Dermis microvascular lymphatic vessel endothelial cell (primary cell): ENCODE measurements around the gene TTLL8. TPM values are rescaled to one million over a fixed set of nuclear protein-coding genes. Genes with fewer than 3 reads are reported as not detected.
A peak's percentile ranks its signal among the peaks of the same experiment; 100 is the strongest.
"Not testable (repeated sequence)": the region's sequence is repeated elsewhere in the genome, so short reads cannot be mapped to it uniquely, and the experiment has no call there.

Experiments used
- DNase-seq, 2 donors: peaks; one replicate each; pipeline versions ENCODE4 v3.0.0 to v3.0.0-alpha.2; 2010; ENCODE audit warnings: low read depth in 2 of 2
- total RNA-seq: library from RNA; depleted of rRNA; stranded (reverse); fragments of >200 nt; gene quantifications from 2 replicates; pipeline ENCODE4 v1.2.1, GENCODE V29; 2014

TTLL8 gene
- total RNA-seq: not detected in 2 replicates

GRCh38 chr22:50058061-50058905 lies at the start of gene TTLL8:
Gene TTLL8, minus strand, starts transcription at chr22:50058298.
- DNase-seq: no peak

- no peak for DNase-seq
These were observed 49.4 kb upstream of the TTLL8 start for GRCh38 chr22:50107529-50107928.

- peak; percentile 50 to 85 for DNase-seq
These were observed 47.4 kb upstream of the TTLL8 start for GRCh38 chr22:50105208-50106100.

- DNase-seq: no peak
These were observed 46.0 kb upstream of the TTLL8 start for GRCh38 chr22:50104141-50104544.

- no peak for DNase-seq
These were observed 44.8 kb upstream of the TTLL8 start for GRCh38 chr22:50102946-50103345.

- DNase-seq: no peak
These were observed 43.9 kb upstream of the TTLL8 start for GRCh38 chr22:50101870-50102565.

- DNase-seq: no peak
These were observed 40.0 kb upstream of the TTLL8 start for GRCh38 chr22:50098052-50098451.

- no peak for DNase-seq
These were observed 34.2 kb upstream of the TTLL8 start for GRCh38 chr22:50092342-50092741.

GRCh38 chr22:50091092-50091768 lies 33.1 kb upstream of the TTLL8 start:
- no peak for DNase-seq

- no peak for DNase-seq
These were observed 32.3 kb upstream of the TTLL8 start for GRCh38 chr22:50090412-50090714.

- peak in 1 of 2 donors; percentile 42 for DNase-seq
These were observed 31.7 kb upstream of the TTLL8 start, which contains the start of gene MOV10L1 for GRCh38 chr22:50089682-50090411. Gene MOV10L1, plus strand, starts transcription at chr22:50090006. Its CDS starts 83 bp downstream, at chr22:50090089.

GRCh38 chr22:50089231-50089630 lies 31.1 kb upstream of the TTLL8 start:
- DNase-seq: no peak

- DNase-seq: no peak
These were observed 30.0 kb upstream of the TTLL8 start for GRCh38 chr22:50088096-50088495.

- no peak for DNase-seq
These were observed 29.5 kb upstream of the TTLL8 start for GRCh38 chr22:50087646-50088045.

GRCh38 chr22:50086975-50087374 lies 28.9 kb upstream of the TTLL8 start:
- DNase-seq: not testable (repeated sequence)

GRCh38 chr22:50086526-50086925 lies 28.4 kb upstream of the TTLL8 start:
- no peak for DNase-seq

- no peak for DNase-seq
These were observed 27.3 kb upstream of the TTLL8 start, which contains the start of gene MLC1 for GRCh38 chr22:50085211-50085972. Gene MLC1, minus strand, starts transcription at chr22:50085426. Its CDS starts 524 bp downstream, at chr22:50084902.

GRCh38 chr22:50084614-50085021 lies 26.5 kb upstream of the TTLL8 start:
- DNase-seq: no peak

- DNase-seq: no peak
These were observed 26.0 kb upstream of the TTLL8 start for GRCh38 chr22:50084080-50084477.
